Kasumi-1 (cell line): Measurements from ENCODE around the gene OSBPL10.
A peak's percentile ranks its signal among the peaks of the same experiment; 100 is the strongest.

Source experiments
- DNase-seq, 2 experiments: peaks; one replicate each; lab custom pipeline; 2025; lab: John Stamatoyannopoulos, UW

The OSBPL10 gene

GRCh38 chr3:31988271-31988670, 7.2 kb upstream of the OSBPL10 start:
- no peak for DNase-seq

DNA sequence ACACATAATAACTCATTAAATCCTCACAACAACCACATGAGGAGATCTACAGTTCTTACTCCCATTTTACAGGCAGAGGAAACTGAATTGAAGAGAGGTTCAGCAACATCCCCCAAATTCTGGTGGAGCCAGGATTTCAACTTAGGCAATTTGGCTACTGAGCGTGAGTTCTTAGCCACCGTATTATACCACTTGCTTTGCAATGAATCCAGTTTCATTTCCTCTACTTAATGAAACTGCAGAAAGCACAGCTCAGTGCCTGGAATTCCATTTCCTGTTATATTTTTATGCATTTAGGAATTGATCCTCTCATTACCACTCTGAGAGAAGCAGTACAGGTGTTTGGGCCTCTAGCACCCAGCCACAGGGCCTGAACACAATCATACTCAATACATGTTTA, 4.8 kb upstream of the OSBPL10 start:
- DNase-seq = no peak

DNA sequence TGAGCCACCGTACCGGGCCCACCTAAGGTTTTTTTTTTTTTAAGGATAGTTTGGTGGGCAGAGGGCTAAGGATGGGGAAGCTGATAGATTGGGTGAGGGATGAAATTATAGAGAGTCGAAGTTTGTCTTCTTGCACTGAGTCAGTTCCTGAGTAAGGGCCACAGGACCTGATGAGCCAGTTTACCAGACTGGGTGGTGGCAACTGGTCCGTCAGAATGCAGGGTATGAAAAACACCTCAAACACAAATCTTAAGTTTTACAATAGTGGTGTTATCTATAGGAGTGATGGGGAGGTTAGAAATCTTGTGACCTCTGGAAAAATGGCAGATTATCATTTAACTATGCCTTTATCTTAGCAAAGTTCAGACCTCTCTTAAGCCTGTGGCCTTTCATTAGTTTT, 3.3 kb upstream of the OSBPL10 start:
- DNase-seq = no peak

DNA sequence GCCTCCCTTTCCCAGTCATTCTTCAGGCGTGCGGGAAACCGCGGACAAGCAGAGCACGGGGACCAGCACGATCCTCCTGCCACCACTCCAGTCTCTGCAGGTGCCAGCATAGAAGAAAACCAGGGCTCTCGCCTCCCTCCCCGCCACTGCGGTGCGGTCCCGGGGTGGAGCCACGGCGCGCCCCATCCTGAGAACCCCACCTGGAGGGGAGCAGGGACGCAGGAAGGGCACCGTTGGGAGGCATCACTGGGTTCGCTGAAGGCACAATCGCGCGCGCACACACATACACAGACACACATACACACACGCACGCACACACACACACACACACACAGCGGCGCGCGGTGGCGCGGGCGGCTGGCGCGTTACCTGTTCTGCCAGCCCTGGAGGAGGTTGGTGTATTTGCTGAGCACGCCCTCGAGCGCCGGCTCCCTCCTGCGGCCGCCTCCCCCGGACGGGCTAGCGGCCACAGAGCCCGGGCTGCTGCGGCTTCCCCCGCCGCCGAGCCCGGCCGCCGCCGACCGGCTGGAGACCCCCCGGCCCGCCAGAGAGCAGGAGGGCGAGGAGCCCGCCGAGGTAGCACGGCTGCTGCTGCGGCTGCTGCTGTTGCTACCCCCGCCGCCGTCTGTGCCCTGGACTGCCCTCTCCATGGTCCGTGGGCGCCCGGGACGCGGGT, 394 bp downstream of the OSBPL10 start:
- peak in 1 of 2 experiments; percentile 36 for DNase-seq

- DNase-seq = no peak
Measured at GRCh38 chr3:31979001-31979697, 1.9 kb downstream of the OSBPL10 start.

GRCh38 chr3:31978553-31978952, 2.5 kb downstream of the OSBPL10 start:
- no peak for DNase-seq

- no peak for DNase-seq
Measured at GRCh38 chr3:31977736-31978135, 3.3 kb downstream of the OSBPL10 start.

- DNase-seq = no peak
Measured at GRCh38 chr3:31976302-31976701, 4.8 kb downstream of the OSBPL10 start.

DNA sequence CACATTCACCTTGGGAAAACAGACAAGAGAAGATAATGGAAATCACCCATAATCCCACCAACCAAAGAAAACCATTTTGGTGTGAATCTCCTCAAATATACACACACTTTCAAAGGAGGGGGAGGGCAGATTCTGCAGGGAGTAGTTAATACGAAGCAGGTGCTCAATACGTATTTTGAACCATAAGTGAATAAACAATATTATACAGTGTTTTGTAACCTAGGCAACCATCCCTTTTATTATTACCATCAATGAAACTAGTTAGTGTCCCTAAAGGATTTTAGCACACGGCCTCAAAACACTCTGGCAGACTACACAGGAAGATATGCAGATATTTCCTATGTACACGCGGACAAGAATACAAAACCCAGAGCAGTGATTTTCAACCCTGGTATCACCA, 6.1 kb downstream of the OSBPL10 start:
- DNase-seq = no peak

GRCh38 chr3:31974471-31974870, 6.6 kb downstream of the OSBPL10 start:
- DNase-seq = no peak

DNA sequence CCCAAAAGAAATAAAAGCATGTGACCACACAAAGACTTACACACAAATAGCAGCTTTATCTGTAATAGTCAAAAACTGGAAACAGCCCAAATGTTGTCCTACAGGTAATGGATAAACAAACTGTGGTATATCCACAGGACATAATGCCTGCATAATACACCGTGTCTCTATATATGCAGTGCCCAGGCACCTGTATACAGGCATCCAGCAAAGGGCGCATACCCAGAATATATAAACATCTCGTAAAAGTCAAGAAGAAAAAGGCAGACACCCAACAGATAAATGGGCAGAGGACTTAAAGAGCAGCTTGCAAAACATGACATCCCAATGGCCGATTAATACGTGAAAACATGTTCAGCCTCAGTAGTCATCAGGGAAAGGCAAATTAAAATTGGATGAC, 7.2 kb downstream of the OSBPL10 start:
- DNase-seq = no peak

- DNase-seq = no peak
Measured at GRCh38 chr3:31973081-31973480, 8.0 kb downstream of the OSBPL10 start.

DNA sequence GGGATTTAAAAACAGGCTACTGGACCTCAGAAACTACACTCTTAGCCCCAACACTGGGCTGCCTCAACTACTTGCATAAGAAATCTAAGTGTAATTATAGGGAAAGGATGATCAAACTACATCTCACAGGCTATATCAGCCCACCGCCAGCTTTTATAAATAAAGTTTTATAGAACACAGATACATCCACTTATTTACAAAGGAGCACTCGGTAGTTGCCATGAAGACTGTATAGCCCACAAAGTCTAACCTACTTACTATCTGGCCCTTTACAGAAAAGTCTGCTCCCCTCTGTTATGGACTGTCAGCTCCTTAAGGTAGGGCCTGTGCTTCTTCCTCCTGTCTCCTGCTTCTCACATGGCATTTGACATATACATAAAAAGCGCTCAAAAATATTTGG, 9.5 kb downstream of the OSBPL10 start:
- no peak for DNase-seq

DNA sequence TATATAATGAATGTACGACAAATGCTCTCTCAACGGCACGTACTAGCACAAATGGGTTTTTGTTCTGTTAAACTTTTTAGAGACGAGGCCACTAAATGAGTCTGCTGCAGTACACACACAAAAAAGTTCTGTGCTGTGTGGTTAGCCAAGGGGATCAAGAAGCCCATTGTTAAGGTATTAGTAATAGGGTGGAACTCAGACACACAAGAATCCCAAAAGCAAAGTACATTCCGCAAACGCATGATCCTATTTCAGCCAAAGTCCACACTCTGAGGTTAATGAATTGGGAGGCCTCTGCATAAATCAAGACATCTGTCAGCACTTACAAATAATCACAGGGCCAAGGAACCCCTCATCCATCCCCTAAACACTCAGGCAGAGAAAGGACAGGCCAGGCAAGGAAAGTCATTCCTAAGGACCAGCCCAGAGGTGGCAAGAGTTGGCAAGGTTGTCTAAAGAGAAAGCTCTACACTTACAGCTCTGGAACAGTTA, 12.1 kb downstream of the OSBPL10 start:
- DNase-seq = no peak

DNA sequence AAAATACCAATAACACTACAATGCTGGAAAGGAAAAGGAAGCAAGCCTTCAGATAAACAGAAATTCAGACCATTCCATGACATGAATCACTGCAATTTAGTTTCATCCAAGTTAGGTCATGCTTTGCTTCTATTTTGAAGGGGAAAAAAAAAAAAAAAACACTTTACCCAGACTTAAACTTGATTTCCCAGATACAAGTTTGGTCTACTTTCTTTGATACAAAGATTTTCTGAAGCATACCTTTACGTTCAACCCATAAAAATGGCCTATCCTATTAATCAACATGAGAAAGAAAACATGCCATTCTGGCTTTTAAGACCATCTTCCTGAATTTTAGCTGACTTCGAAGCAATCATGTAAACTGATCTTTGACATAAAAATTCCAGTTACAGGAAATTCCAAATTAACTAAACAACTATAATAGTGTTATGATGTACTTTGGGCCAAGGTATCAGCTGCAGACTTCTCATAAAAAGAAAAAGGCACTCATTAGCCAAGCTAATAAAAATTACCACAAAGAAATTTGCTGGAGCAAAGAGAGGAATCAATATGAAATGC, 12.6 kb downstream of the OSBPL10 start:
- DNase-seq = no peak

DNA sequence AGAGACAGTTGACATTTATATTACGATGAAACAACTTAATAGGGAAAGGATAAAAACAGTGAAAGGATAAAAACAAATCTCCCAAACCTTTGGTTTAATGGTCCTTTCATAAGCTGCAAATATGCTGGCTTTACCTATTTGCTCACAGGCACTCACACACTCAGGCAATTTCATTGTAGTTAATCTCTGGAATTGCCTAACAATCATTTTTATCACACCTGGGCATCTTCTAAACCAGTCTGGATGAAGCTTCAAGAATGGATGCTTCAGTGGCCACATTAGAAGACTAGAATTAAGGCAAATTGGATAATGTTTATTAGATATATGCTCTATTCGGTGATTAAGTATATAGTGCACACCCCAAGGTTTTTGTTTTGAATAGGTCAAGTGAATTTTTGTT, 13.5 kb downstream of the OSBPL10 start:
- DNase-seq = no peak

- DNase-seq = no peak
Measured at GRCh38 chr3:31966978-31967591, 14.0 kb downstream of the OSBPL10 start.

DNA sequence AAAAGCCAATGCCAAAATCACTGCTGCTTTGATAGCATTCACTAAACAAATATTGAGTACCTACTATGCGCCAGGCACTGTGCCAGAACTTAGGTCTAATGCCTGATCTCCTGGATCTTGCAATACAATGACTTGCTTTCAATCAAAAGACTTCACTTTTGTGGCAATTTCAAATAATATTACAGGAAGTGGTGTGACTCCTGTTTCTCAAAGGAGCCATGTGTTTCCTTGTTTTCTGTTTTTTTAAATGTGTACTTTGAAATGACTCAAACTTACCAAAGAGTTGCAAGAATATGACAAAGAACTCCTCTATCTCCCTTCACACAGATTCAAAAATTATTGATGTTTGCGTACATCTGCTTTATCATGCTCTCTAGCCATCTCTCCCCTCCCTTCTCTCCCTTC, 18.3 kb downstream of the OSBPL10 start:
- DNase-seq = no peak

- no peak for DNase-seq
Measured at GRCh38 chr3:31960793-31961431, 20.1 kb downstream of the OSBPL10 start.

- no peak for DNase-seq
Measured at GRCh38 chr3:31959951-31960792, 20.9 kb downstream of the OSBPL10 start.

- DNase-seq = no peak
Measured at GRCh38 chr3:31959251-31959650, 21.8 kb downstream of the OSBPL10 start.
